NCI-H2196 treated with DMSO at 0.1 percent for 48 hours (cell line): Measurements from ENCODE around the gene MYH9.
A peak's percentile ranks its signal among the peaks of the same experiment; 100 is the strongest.

Source experiments
- DNase-seq: peaks from one replicate; lab custom pipeline; 2025; ENCODE audit not compliant: unreplicated experiment; lab: John Stamatoyannopoulos, UW

Gene MYH9

GRCh38 chr22:36319595-36320497 lies 67.9 kb downstream of the MYH9 start:
- no peak for DNase-seq

- no peak for DNase-seq
Observed at GRCh38 chr22:36318442-36318841, 69.3 kb downstream of the MYH9 start.

GRCh38 chr22:36317658-36318271 lies 70.0 kb downstream of the MYH9 start:
- peak; percentile 51 for DNase-seq

DNA sequence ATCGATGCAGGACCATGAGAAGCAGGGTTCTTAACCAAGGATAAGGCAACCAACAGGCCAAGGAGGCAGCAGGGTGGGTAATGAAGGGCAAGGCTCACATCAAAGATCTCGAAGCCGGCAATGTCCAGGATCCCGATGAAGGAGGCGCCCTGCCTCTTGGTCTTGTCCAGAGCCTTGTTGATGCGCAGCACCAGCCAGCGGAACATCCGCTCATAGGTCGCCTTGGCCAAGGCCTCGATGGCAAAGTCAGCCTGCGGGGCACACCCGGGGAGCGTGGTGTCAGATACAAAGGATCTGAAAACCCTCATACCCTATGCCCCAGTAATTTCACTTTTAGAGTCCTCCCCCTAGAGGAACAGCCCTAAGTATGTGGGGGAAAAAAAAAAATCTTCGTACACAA lies 71.3 kb downstream of the MYH9 start:
- DNase-seq = no peak

DNA sequence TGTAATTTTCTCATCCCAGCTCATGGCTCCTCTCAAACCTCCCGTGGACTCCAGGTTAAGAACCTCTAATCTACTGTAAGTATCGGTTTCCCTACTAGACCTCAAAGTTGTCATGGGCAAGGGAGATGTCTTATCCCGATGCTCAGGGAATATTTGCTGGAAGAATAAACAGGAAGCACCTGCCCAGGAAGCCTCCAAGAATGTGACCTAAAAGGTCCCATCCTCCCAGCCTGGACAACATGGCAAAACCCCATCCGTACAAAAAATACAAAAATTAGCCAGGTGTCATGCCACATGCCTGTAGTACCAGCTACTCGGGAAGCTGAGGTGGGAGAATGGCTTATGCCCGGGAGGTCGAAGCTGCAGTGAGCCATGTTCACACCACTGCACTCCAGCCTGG lies 72.4 kb downstream of the MYH9 start:
- DNase-seq = no peak

DNA sequence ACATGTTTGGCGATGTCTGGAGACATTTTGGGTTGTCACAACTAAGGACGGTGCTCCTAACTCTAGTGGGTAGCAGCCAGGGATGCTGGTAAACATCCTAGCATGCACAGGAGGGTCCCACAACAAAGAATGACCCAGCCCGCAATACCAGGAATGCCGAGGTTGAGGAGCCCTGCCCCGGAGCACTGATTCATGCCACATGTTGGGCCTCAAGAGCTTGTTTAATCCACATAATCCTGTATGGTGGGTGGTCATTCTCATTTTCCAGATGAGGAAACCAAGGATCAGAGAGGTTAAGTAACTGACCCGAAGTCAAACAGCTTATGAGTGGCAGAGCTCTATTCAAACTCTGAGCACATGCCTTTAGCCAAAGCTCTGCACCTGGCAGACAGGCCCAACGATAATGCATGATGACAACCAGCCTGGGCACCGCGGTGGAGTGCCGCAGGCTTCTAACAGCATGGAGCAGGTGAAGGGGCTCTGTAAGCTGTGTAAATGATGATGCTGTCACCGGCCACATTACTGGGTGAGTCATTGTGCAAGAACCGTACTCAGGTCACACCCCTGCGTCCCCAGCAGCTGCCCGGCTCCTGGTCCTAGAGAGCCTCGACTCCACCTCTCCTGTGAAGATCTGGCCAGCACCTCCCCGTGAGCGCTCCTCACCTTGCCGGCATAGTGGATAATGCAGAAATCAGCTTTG lies 76.2 kb downstream of the MYH9 start:
- no peak for DNase-seq

DNA sequence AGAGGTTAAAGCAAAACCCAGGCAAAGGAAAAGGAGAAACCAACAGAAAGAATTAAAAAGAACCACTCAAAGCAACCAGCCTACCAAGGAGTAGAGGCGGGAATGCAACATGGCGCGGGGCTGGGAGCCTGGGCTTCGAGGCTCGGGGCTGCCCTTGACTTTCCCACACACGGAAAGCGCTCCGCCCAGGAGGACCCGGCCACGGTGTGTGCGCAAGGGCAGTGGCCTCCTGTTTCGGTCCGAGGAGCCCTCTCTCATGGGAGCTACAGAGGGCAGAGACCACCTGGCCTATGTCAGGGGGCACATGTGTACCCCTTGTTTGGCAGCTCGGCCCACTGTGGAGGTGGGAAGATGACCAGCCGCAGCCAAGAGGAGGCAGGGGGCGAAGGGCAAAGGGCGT lies 78.9 kb downstream of the MYH9 start:
- no peak for DNase-seq

- no peak for DNase-seq
Observed at GRCh38 chr22:36306227-36306626, 81.5 kb downstream of the MYH9 start.

GRCh38 chr22:36305813-36306212 lies 82.0 kb downstream of the MYH9 start:
- DNase-seq = no peak

DNA sequence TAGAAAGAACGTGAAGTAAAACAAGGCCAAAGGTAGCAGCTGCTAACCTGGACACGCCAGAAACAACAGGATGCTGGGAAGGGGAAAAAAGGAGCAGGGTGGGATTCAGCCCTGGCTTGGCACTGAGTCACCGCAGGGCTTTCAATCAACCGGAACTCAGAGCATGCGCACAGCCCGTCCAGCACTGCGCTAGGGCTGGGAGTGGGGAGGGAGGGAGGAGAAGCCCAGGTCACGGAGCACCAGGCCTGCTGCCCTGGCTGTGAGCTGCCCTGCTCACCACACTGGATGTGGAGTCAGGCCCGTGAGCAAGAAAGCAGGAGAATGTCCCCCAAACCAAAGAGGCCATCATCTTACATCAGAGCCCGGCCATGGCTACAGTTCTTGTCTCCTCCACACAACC lies 83.3 kb downstream of the MYH9 start:
- no peak for DNase-seq

- no peak for DNase-seq
Observed at GRCh38 chr22:36303874-36304273, 83.9 kb downstream of the MYH9 start.

DNA sequence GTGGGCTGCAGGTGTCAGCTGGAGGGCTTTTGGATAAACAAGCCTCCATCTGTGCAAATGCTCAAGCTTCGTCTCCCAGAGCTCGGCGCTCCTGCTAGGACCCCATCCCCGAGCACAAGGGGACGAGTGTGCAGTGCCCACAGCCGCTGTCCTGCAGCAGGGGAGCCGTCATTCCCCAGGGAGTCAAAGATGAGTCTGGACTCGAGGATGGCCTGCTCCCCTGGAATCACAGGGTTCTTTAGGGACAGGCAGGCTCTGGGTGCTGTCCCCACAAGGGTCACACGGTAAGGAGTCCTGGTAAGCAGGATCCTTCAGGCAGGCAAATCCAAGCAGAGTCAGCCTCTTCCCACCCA lies 84.7 kb downstream of the MYH9 start:
- DNase-seq = no peak

GRCh38 chr22:36302439-36303114 lies 85.2 kb downstream of the MYH9 start:
- no peak for DNase-seq

DNA sequence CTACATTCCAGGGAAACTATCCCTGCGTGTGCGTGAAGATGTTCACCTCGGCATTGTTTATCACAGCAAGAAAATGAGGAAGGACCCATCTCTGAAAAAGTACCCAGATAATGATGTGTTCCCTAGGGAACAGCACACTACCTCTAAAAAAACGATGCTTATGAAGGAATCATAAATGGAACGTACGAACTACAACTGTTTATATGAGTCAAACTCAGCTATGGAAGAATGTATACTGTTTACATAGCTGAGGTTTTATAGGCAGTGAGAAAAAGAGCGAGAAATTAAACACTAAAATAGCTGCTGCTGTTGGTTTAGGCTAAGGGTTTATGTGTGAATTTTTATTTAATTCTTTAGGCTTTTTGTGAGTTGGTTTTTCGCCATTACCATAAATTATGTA lies 85.9 kb downstream of the MYH9 start:
- no peak for DNase-seq

- peak; percentile 36 for DNase-seq
Observed at GRCh38 chr22:36301384-36301828, 86.4 kb downstream of the MYH9 start.

DNA sequence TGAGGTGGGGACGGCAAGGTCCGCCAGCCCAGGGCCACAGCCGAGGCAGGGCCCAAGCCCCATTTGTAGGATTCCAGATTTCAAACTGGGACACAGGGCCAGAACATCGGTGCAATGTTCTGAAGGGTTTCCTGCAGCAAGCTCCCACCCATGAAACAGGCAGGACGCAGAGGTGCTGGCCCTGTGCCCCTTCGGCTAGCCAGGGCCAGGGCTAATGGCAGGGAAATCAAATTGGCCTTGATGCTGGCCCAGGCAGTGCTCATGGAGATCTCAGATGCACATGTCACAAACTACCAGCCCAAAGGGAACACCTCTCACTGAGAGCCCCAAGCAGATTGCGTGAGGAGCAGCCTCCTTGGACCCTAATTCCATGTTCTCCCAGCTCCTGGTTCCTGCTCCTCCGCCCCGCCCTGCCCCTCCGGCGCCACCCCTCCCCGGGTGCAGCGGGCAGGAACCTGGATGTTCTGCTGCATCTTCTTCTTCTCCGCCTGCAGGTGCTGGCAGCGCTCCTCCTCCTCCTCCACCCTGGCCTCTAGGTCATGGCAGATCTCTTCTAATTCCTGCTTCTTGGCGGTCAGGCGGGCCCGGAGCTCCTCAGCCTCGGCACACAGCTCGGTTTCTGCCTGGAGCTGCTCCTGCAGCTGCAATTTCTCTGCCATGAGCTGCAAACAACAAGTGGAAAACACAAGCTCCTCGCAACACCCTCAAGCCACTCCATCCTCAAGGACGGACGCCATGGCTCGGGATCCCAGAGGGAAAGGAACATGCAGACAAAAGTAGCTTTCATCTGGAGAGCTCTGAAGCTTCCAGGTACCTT lies 87.2 kb downstream of the MYH9 start:
- no peak for DNase-seq

DNA sequence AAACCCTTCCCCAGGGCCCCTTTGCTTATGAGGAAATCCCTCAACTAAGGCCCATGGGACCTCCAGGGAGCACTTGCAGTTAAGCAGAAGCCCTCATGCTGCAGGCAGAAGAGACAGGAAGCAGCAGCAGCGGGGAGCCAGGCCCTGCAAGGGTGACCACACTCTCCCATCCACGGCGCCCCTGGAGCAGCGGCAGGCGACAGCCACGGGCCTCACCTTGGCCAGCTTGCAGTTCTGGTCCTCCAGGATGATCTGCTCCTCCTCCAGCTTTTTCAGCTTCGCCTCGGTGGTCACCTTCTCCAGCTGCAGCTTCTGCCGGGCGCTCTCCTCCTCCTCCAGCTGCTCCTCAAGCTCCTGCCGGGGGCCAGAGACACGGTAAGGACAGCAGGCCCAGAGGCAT lies 87.9 kb downstream of the MYH9 start:
- DNase-seq = no peak

GRCh38 chr22:36299295-36299694 lies 88.5 kb downstream of the MYH9 start:
- no peak for DNase-seq

- DNase-seq = no peak
Observed at GRCh38 chr22:36298601-36299000, 89.2 kb downstream of the MYH9 start.

GRCh38 chr22:36298118-36298517 lies 89.6 kb downstream of the MYH9 start:
- DNase-seq = no peak

- no peak for DNase-seq
Observed at GRCh38 chr22:36297568-36297967, 90.2 kb downstream of the MYH9 start.
